Anterior cingulate cortex (tissue), 58 donors: Measurements from ENCODE around the gene MYB.

Experiments used
- DNase-seq, 58 donors: peaks; one replicate each; lab custom pipeline; 2025; lab: John Stamatoyannopoulos, UW

The MYB gene

DNA sequence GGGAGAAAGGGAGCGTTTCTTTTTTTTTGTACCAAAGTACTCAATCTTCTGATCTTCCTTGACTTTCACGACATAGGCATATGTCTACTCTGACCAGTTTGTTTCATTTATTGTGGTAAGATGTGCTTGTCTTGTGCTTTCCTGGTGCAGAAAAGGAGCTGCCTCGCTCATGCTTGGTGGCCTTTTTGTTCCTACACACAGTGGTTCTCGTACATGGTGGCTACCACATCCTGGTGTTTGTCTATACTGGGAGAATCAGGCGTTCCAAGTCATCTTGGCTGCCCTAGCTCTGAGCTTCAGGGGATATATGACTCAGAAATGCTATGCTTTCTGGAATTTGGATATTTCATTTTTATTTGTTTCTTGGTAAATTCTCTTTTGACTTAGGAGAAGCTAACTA, 31.8 kb downstream of the MYB start:
- DNase-seq, result no peak

GRCh38 chr6:135213616-135214015, 32.5 kb downstream of the MYB start:
- DNase-seq, result no peak

DNA sequence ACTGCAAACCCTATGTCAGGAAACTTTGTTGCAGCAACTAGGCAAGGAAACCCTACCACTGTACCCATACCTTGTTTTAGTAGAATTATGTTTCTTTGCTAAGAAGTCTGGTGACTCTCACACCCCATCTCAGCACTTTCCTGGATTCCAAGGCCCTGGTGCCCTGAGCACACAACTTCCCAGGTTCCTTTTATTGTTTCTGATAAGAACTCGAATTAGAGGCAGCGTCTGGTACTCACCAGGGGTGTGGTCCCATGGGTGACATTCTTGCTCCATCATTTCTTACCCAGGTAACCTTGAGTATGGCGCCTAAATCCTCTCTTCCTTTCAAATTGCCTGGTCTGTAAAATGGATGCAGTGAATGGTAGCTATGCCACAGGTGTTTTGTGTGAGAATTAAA, 34.1 kb downstream of the MYB start:
- no peak for DNase-seq

DNA sequence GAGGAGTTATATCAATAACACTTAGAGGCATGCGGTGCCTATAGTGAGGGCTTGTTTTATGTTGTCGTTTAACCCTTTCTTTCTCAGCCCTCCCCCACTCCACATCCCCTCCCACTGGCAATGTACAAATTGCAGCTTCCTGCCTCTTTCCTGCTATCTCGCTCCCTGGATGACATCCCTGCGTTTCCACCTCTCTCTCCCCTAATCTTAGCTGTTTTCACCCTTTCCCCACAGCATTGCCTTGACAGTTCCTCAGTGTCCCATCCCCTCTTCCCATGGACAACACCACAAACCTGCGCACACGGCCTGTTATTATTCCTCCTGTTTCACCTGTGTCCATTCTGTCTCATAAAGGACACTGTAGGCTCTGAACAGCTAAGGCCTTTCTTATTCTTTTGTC, 34.5 kb downstream of the MYB start:
- no peak for DNase-seq

DNA sequence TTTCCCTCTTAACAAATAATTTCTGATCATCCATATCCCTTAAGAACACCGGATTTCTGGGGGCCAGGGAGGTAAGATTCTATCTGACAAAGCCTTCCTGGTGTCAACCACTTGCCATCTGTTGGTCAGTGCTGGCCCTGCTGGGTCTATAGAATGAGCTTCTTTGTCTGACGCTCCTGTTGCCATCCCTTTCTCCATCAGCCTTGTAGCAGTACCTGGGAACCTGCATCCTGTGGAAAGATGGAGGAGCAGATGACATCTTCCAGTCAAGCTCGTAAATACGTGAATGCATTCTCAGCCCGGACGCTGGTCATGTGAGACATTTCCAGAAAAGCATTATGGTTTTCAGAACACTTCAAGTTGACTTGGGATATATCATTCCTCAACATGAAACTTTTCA, 36.6 kb downstream of the MYB start:
- no peak for DNase-seq

DNA sequence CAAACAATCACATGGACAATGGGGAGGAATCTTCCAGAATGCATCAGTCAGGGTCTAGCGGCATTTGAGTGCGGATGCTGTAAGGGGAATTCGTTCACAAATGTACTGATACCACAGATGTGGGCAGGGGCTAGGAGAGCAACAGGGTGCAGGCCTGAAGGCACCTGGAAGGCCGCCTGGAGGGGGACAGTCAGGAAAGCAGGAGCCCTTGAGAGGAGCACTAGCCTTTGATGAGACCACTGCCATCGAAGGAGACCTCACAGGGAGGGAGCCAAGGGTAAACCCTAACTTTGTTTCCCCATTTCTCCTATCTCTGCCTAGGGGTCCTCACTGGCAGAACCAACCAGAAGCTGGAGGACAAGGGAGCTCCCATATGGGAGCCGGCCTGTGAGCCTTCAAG, 38.2 kb downstream of the MYB start:
- DNase-seq, result no peak

DNA sequence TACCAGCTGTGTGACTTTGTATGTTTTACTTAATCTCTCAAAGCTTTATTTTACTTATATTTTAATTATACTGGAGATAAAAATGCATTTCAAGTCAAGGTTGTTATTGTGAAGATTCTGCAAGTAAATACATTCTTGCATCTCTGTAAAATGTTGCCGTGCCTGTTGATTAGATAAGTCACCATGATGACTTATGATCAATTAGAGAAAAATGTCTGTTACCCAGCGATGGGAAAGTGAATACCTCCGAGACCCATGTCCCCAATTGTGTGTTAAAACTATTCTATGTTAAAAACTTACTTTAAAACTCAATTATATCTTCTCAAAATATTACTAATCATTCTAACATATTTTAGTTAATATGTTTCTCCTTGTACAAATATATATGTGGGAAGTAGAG, 39.9 kb downstream of the MYB start:
- DNase-seq, result no peak

DNA sequence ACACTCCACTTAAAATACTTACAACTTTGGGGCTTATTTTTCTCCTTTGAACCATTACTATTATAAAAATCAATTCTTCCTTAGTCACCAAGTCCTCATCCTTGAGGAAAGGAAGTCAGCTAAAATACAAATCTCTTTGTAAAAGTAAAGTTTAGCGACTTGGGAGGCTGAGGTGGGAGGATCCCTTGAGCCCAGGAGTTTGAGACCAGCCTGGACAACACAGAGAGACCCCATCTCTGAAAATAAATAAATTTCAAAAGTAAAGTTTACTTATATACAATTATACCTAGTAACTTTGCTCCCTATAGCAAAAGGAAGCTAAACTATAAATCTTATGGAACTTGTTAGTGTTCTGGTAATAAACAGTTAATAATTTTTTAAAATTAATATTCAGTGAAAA, 40.4 kb downstream of the MYB start:
- no peak for DNase-seq

- DNase-seq, result no peak
These were observed 41.5 kb downstream of the MYB start for GRCh38 chr6:135222623-135223022.

DNA sequence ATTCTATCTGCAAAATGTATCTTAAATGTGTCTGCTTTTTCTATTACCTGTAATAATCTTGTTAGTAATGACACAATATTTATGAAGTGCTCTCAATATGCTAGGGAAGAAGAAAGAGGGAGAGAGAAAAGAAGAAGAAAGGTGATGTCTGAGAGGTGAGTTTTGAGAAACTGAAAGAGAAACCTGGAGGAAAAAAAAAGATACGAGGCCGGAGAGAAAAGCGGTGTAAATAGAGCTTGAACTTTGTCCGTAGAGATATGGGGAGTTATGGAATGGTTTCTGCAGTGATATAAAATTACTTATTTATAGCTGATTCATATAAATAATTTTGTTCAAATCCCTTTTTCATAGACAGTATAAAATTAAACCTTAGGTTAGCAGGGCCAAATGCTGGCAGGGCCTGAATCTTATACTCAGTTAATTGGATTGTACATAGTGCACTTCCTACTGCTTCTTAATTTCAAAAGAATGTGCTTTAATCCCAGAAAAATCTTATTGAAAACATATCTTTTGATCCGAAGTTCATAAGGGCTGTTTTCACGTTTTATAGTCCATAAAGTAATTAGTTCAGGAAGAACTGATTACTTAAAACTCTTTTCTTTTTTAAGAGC, 43.0 kb downstream of the MYB start:
- no peak for DNase-seq

DNA sequence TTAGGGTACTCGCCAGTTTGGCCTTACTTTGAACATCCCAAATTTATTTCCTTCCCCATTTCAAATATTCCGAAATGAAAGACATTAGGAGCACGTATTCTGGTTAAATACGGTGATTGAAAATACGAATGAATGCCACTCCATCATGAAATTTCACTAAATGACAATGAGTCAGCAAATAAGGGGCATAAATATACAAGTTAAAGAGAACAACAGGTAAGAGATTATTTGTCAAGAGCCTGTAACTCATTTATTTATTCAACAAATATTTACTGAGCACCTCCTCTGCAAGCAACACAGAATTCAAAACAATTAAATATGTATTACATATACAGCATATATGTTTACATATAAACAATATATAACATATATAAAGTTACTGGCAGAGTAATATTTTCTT, 44.8 kb downstream of the MYB start:
- DNase-seq, result no peak

DNA sequence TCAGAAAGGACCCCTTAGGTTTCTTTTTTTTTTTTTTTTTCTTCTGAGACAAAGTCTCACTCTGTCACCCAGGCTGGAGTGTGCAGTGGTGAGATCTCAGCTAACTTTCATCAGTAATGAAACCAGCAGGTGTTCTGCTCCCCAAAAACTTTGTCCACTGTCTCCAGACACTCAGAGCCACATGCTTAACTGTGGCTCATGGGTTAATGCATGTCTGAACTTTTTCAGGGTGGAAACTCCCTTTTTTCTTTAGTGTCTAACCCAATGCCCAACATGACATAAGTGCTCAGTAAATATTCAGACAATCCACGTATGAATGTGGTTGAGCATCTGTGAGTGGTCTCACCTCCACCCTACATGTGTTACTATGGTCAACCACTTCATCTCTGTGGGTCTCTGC, 45.4 kb downstream of the MYB start:
- DNase-seq, result no peak

DNA sequence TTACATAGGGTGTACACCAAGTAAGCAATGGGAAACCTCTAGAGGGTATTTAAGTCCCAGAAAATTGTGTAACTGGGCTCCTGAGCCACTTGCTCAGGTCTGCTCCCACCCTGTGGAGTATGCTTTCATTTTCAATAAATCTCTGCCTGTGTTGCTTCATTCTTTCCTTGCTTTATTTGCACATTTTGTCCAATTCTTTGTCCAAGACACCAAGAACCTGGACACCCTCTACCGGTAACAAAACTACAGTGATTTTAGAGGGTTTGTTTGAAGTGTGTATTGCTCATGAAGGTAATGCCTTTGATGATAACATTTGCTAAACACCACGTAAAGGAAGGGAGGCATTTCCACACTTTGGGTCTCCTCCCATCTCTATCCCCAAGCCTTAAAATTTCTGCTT, 46.2 kb downstream of the MYB start:
- DNase-seq, result no peak

DNA sequence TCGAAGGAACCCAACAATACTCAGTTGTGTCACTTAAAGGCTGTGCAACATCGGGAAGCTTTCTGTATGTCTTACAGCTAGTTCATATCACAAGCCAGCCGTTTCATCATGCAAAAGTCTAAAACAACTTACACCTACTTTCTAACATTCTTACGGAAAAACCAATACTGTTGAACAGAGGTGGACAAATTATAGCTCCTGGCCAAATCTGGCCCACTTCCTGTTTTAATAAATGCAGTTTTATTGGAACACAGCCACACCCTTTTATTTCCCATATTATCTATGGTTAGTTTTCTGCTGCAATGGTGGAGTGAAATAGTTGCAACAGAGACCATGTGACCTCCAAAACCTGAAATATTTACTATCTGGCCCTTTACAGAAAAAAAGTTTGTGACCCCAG, 46.6 kb downstream of the MYB start:
- no peak for DNase-seq

DNA sequence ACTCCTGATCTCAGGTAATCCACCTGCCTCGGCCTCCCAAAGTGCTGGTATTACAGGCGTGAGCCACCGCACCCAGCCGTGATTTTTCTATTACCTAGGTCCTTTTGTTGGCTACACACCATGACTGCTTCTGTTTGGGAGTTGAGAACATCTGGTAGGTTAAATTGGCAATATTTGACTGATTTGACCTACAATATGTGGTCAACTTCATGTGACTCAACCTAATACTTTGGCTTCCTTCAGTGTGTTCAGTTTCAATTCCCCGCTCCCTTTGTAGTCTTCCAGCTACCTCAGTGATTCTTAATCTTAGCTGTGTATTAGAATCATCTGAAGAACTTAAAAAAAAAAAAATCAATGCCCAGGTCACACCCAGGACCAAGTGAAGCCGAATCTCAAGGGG, 47.4 kb downstream of the MYB start:
- no peak for DNase-seq

- DNase-seq, result no peak
These were observed 48.9 kb downstream of the MYB start for GRCh38 chr6:135229996-135230395.

DNA sequence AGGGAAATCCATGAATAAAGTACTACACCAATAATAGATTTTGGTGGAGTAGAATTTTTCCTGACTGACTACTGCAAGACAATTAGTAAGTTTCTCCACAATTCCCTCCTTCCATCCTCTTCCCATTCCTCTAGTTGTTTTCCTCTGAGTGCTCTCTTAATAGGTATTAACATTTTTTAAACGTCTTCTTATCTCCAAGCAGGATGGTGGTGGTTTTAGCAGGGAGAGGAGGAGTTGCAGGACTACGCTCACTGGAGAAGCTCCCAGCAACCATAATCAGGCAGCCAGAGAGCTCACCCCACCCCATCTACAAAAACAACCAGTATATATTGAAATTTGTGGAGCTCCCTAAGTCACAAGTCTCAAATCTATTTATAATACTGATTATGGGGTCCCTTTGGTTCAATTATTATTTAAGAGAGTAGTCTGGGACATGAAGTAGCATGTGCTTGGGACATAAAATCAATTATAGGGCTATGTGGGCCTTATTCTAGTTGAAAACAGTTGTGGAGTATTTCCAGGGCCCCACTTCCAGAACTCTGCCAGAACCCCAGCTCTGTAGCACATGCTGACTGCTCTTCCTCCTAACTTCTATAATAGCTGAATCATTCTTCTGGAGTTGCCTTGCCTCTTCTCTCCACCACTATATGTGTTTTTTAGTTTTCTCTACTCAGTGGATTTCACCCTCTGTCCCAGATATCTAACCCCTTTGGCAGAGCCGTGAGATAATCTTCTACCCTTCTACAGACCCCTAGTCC, 49.8 kb downstream of the MYB start:
- DNase-seq, result no peak

- no peak for DNase-seq
These were observed 50.3 kb downstream of the MYB start for GRCh38 chr6:135231469-135231844.

DNA sequence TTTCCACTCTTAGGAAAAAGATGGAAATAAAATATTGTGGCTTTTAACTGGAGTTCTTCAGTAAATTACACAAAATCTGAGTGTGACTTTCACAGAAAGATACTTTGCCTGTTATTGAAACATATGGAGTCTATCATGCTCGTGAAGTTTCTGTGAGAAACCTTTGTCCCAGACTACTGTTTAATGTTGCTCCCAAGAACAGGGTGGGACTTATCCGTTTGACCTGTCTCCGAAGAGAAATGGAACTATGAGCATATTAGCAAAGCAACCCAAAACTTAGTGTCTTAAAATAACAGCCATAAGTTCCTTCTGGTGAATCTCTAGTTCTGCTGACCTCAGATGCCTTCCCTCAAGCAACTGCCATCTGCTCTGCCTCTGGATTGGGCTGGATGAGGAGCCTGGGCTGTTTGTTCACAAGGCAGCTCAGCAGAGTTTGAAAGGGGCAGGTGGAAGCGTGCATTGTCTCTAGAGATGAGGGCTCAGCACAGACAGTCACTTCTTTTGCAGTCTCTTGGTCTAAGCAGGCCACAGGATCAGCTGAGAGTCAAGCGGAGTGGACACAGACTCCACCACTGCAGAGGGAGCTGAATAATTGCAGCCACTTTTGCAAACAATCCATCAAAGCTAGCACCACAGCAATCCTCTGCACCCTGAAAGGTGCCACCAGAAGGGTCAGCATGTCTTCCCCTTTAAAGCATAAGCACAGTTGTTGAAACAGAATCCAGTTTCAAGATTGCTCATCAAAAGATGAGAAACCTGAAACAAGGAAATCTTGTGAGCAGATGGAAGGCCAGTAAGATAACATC, 52.8 kb downstream of the MYB start:
- DNase-seq, result peak in 1 of 58 donors; percentile 1

DNA sequence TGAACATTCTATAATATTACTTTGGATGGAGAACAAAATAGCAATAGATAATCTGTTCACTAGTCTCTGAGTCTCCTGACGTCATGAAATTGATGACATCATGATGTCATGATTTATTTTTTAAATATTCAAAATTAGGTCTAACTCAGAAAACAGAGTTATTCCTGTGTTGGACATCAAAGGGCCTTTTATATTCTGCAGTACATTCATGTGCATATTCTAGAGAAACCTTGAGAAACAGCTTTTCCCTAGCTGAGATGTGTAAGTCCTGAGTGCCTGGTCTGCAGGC, 53.3 kb downstream of the MYB start:
- DNase-seq, result no peak

GRCh38 chr6:135235716-135236115, 54.6 kb downstream of the MYB start:
- no peak for DNase-seq

DNA sequence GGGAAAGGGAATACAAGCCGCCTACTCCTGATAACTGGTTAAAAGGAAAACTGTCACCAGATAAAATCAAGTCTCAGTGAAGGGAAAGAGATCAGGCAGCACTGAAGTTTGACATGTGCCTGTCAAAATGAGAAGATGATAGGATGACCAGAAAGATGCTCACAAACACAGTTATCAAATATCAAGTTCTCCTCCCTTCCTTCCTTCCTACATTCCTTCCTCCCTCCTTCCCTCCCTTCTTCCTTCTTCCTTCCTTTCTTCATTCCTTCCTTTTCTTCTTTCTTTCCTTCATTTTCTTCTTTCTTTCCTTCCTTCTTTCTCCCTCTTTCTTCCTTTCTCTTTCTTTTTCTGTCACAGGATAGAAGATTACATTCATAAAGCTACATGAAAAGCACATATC, 55.2 kb downstream of the MYB start:
- no peak for DNase-seq
